NCI-H748 (cell line): ENCODE data around the gene HSD11B1.

Experiments used
- DNase-seq: peaks from one replicate; lab custom pipeline; 2025; ENCODE audit not compliant: unreplicated experiment; lab: John Stamatoyannopoulos, UW

Gene HSD11B1

DNA sequence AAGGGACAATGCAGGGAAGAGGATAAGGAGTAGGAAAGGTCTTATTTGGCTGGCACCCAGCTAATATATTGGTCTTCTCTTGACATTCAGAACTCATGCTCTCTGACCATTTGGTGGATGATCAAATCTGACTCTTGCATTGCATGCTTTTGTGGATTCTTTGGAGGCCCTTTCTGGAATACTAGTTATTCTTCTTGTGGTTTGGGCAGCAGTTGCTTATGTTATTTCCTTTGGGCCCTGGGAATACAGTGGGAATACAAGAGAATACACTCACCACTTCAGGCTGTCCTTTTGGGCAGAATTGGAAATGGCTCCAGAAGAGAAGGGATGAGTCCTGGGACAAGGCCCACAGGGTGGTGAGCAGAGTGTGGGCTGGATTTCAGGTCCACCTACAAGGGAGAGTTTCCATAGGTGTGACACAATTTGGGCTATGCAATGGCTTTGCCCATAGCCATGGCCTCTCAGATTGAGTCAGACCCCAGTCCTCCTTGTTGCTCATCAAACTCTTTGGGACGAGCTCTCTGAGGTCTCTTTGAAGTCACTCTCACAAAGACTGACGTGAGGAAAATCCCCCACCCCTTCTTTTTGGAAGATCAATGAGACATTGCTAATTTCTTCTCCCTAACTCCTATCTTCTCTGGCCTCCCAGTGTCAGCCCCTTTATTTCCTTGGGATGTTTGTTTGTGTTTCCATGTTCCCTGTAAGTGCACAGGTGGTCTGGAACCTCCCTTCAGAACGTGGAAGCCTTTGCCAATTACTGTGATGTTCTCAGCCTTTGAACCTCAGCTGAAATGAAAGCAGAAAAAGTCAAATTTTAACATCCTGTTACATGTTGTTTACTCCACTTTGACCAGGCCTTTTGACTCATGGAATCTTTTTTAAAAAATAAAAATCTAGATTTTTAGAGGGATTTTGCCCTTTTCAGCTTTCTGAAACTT, 19.4 kb downstream of the HSD11B1 start:
- DNase-seq, result no peak

DNA sequence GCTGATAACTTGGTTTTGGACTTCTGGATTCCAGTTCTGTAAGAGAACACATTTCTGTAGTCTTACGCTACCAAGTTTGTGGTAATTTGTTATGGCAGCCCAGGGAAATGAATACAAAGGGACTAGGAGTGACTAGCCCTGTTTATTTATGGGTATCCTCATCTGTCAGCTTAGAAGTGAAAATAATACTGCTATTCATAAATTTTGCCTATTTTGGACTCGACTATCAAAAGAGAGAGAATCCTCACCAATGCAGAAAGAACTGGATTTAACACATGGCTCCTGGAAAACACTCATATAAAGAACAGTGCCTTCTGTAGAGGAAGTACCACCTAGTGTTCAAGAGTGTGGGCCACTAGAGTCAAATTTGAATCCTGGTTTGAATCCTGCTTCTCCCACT, 22.6 kb downstream of the HSD11B1 start:
- DNase-seq, result no peak

DNA sequence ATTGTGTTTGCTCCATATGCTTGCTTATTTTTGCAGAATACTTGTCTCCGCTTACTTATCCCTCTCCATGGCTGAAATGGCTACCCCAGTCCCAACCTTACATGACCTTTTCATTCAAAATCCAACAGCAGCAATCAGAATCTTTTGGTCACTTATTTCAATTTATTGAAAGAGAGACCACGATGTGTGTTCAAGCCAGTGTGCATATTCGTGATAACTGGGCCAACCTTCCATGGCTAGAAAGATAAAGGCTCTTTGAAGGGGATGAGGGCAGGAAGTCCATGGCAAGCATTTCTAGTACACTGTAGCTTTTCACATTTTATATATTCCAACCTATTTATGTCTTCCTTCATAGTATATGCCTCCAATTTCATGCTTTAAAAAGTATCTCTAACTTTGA, 23.1 kb downstream of the HSD11B1 start:
- DNase-seq, result no peak

DNA sequence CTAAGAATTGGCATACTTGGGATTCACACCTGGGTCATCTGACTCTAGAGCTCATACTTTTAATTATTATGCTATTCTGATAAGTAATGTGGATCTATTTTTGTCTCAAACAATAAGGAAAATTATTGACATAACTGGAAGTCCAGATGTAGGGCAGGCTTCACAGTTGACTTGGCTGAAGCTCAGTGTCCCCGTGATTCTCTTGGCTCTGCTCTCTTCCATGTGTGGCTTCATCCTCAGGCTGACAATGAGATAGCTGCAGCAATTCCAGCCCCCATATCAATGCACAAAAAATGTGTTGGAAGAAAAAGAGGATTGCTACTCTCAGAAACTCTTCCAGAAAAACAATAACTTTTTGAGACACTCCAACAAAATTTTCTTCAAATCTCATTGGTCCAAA, 23.8 kb downstream of the HSD11B1 start:
- no peak for DNase-seq

DNA sequence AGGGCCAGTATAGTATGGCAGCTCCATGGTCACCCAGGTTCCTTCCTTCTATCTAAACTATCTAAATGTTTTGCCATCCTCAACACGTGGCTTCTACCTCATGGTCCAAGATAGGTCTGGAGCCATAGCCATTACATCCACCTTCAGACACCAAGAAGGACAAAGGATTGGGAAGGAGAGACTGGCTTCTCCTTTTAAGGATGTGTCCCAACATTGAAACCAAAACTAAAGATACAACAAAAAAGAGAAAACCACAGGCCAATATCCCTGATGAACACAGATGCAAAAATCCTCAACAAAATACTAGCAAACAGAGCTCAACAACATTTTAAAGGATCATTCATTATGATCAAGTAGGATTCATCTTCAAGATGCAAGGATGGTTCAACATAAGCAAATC, 24.8 kb downstream of the HSD11B1 start:
- no peak for DNase-seq

DNA sequence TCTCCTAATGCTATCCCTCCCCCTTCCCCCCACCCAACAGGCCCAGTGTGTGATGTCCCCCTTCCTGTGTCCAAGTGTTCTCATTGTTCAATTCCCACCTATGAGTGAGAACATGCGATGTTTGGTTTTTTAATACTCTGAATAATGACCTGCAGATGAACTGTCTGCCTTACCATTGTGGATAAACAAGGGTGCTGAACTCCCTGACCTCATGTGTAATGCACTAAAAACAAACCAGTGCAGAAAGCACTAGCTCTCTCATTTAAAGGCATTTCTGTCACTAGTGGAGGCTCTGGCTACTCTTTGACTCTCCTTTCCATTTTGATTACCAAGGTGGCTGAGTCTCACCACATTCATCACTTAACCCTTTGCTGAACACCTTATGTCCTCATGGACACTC, 28.1 kb downstream of the HSD11B1 start:
- no peak for DNase-seq

DNA sequence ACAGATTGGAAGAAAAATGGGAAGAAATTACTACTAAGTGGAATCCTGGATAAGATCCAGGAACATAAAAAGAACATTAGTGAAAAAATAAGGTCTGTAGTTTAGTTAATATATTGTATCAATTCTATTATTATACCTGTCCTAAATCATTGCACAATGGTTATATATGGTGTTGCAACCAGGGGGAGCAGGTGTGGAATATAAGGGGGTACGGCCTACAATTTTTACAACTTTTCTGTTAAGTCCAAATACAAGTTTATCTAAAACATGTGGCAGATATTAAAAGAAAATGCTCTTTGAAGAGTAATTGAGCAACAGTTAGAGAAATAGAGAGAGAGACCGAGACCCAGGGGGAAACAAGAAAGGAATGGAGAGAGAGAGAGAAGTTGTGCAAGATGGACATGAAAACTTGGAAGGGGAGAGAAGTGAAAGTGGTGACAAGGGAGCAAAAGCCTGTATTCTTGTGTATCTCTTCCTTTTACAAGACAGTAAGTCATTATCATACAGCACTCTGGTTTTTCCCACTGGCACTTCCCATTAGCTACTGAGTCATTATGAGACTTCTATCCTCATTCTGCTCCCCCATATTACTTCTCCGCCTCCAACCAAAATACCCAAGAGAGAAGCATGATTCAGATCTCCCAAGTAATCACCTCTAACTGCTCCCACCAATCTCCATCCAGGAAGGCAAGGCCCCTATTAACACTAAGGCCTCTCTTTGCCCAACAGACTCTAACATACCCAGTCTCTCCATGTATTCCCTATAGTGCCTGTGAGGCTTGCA, 29.0 kb downstream of the HSD11B1 start:
- no peak for DNase-seq

DNA sequence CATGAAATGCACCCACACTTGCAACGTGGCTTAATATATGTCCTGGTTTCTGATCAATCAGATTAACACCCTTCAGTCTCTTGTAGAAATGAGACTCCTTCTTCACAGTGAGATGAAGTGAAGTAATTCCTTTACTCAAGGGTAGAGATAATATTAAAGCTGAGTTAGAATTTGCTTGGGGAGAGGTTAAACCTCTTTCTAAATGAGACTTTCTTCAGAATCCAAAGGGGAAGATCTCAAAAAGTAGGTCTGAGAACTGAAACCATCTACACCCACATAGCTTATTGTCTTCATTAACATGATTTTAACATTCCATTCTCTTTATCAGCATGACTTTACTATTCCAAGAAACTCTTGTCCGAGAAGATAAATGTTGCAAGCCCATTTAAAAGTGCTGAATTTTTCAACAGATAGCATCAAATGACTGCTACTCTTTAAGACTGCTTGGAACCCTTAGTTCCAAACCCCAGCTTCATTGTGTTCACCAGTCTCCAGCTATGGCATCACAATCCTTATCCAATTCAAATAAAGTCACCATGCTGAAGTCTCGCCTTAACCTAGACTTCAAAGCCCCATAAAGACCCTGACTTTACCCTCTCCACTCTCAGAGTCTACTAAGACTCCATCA, 32.0 kb downstream of the HSD11B1 start:
- DNase-seq, result no peak

DNA sequence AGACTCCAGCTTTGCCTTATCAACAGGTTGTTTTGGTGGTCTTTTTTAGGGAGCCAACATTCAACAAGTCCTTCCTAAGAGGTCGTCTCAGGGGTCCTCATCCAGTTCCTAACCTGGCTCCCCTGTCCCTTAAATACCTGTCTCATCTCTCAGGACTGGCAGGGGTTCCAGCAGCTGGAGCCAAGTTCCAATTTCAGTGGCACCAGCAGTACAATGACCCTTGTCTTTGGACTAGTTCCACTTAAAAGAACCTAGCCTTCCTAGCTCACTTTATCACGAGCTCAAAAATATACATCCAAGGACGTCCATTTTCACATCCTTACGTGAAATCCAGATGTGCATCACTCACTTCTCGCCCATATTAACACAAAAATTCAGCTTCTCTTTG, 32.5 kb downstream of the HSD11B1 start:
- DNase-seq, result no peak

DNA sequence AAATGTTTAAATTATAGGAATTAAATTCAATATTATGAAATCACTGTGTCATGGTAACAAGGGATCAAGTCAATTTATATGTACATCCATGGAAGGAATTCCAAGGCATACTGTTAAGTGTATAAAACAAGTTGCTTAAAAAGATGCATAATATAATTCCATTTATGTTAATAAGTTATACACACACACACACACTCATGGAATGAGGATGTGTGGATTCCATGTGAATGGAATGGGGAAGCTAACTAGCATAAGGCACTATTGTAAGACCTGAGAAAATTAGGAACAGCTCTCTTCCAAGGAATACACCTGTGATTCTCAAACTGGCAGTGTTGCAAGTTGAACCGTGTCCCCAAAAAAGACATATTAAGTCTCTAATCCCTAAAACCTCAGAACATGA, 33.6 kb downstream of the HSD11B1 start:
- DNase-seq, result no peak

DNA sequence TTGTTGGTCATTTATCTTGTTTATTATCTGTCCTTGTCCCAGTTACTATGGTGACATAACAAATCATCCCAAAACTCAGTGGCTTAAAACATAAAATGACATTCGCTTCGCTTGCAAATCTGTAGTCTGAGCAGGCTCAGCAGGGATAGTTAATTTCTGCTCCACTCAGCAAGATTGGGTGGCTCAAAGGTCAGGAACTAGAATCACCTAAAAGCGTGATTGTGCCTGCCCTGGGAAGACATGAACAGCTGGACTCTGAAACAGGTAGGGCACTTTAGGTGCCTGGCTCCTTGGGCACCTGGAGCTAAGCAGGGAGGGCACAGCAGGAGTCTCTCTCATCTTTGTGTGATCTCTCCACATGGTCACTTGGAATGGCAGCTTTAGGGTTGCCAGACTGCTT, 36.5 kb downstream of the HSD11B1 start:
- DNase-seq, result no peak

DNA sequence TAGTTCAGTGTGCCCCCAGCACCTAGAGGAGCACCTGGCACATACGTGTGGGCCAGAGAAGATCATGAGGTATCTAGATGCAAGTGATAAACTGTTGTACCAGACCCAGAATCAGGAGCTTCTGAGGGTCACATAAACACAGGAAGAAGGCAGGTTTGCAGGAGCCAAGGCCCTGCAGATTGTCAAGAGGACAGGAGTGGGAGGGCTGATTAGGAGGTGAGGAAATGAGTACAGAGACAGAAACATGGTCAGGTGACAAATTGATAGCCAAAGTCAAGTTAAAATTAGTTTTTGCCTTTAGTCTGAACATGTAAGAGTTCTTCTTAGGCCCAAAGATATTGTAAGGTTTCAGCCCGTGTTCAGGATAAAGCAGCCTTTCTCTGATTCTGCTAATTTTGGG, 37.2 kb downstream of the HSD11B1 start:
- no peak for DNase-seq

DNA sequence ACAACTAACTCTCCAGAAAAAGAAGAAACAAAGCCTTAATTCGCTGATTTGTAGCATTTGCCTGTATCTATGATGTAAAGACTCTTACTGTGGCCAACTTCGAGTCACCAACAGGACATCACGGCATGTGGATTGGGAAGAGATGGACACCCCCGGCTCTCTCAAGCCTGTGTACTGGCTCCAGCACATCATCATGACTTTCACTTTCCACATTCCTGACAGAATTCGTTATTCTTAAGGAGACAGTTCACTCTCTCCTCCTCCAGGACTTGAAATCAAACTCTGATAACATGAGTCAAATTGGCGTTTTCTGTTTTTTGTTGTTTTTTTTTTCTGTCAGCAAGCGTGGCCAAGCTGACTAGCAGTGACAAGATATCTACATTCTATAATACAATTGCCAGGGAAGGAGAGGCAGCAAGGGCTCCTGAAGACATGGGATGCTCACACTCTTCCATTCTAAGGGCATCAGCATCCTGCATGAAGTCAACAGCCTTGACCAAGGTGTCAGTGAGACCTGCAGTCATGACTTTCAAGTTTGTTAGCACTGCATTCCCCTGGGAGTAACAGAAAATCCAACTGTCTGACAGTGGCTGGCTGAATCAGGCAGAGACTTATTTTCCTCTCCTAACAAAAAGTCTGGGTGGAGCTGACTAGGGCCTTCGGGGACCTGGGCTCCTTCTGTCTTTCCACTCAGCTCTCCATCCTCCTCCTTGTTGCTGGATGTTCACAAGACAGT, 37.9 kb downstream of the HSD11B1 start:
- no peak for DNase-seq

DNA sequence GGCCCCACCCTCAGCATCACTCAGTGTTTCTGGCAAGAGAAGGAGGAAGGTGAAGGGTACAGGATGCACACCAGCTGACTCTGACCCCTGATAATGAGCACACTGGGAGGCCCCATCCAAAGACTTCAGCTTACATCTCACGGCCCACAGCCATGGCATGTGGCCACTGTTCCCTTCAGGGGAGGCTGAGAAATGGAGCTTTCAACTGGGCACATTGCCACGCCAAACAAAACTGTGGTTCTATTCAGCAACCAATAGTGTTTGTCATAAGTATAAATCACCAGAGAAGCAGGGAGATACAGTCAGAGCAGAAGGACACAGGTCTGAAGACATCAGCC, 38.5 kb downstream of the HSD11B1 start:
- no peak for DNase-seq

DNA sequence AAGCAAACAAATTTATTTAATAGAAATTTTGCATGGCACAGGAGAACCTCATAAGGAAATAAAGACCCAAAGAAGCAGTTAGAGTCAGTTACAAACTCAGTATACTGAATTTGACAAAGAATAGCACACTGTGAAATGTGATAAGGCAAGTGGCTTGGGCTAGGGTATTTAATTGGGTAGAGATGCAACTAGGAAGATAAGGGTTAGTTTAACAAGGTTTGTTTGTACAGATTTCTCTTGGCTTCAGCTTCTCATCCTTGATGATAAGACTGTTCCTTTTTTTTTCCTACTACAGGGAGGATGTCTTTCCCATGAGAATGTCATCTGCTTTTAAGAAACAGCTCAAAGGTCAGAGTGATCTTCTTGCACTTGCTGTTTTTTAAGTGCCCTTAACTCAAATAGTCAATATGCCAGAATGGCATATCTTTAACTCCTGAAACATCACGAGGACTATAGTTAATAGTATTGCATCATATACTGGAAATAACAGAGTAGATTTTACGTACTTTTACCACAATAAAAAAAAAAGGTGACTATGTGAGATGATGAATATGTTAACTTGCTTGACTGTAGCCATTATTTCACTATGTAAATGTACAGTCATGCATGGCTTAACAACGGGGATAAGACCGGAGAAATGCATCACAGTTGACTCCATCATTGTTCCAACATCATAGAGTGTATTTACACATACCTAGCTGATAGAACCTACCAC, 42.0 kb downstream of the HSD11B1 start:
- DNase-seq, result no peak

DNA sequence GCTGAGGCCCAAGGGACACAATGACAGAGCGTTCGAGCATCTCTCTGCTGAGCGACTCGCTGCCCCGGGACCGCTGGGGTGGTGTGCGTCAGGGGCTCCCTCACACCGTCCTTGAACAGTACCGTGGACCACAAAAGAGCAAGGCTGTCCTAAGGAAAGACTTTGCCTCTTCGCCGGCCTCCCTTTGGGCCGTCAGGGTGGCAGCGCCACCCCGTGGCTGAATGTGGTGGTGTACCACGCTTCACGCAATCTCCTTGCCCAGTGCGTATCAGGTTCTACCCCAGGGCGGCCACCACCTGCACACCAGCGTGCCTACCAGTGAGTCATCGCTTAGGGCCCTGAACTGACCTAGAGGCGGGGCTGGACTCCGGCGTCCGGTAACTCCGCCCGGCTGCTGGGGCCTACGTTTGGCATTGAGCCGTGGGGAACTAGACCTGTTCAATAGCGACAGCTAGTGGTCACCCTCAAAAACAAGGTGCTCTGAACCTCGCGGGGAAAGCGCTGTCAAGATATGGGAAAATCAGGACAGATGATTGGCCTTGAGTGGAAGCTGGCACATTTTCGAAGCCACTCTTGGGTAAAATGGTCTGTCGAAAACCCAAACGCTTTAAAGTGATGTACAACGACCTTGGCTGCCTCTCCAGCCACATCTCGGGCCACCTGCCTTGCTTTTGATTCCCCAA, 43.1 kb downstream of the HSD11B1 start:
- DNase-seq, result no peak

DNA sequence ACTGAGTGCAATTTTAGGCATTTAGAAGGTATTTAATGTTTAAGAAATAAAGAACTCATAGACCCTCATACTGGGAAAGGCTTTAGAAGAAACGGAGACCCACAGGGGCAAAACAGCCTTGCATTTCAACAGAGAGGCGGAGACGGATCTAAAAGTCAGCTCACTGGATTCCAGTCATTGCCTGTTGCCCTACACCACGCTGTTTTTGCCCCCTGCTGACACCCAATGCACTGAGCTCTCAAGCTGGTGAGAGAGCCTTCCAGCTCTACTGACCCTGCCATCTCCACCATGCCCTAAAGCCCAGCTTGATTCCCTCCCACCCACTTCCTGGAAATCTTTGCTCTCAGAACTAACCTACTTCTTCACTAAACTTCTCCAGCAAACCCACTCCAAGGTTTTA, 44.0 kb downstream of the HSD11B1 start:
- no peak for DNase-seq

DNA sequence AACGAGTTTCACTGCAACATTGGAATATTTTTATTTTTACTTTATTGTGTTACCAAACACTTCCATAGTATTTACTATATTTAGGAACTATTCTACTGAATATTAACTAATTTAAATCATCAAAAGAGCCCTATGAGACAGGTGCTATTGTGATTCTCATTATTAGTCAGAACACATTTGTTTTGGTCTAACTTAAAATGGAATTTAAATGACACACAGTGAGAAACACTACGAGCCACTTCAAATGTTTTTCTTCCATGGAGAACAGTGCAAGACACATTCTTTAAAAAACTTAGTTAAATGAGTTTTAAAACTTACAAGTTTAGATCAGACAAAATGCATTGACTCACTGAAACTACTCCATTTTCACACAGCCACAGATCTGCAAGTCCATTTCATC, 44.6 kb downstream of the HSD11B1 start:
- DNase-seq, result no peak

DNA sequence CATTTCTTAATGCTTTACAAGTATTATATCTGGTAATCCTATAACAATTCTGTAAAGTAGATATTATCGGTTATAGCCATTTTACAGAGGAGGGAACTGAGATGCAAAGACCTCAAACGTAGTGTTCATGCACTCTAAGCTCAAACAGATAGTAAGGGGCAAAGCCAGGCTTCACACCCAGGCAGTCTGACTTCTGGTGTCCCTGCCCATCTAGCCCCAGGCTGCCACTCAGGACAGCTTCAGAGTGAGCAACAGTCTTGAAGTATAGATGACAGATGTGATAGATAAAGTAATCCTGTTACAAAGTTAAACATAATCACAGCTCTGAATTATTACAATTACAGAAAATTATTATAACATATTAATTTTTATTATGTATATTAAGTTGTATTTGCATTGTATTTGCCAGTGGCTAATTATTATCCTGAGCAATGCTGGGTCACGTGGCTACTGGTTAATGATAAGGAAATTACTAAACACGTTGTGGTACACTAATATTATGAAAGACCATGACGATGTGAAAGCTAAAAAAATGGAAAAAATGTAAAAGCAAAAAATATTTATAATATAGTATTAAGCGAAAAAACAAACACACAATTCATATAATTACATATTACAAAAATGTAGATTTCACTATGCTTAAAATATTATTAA, 45.2 kb downstream of the HSD11B1 start:
- DNase-seq, result no peak
